Subcutaneous adipose tissue (tissue), 4 donors: Measurements from ENCODE around the gene HMGB2. TPM values are rescaled to one million over a fixed set of nuclear protein-coding genes. Genes with fewer than 3 reads are reported as not detected.

Experiments used
- total RNA-seq, 4 donors: library from RNA; depleted of rRNA; stranded (reverse); fragments of >200 nt; gene quantifications; one replicate each; pipeline ENCODE4 v1.1.0, GENCODE V29; 2016
- TF ChIP-seq, protein P1 (sequence below): fragments of 450-650 bp; IDR thresholded peaks from one replicate; pipeline ENCODE4 v1.5.1; 2016; ENCODE audit warnings: low read depth, mild to moderate bottlenecking, control low read depth, antibody characterized with exemption, moderate library complexity

The HMGB2 gene
- total RNA-seq: 100 to 1,000 TPM in 1 of 4 donors, 10 to 100 TPM in 3; 49.6 to 103 (median 70.4) TPM

GRCh38 chr4:173334085-173334890 is at the start of gene HMGB2:
Gene HMGB2 (minus strand): TSS chr4:173334358. CDS start chr4:173333649, 709 bp downstream.
- TF ChIP-seq, protein P1, sequence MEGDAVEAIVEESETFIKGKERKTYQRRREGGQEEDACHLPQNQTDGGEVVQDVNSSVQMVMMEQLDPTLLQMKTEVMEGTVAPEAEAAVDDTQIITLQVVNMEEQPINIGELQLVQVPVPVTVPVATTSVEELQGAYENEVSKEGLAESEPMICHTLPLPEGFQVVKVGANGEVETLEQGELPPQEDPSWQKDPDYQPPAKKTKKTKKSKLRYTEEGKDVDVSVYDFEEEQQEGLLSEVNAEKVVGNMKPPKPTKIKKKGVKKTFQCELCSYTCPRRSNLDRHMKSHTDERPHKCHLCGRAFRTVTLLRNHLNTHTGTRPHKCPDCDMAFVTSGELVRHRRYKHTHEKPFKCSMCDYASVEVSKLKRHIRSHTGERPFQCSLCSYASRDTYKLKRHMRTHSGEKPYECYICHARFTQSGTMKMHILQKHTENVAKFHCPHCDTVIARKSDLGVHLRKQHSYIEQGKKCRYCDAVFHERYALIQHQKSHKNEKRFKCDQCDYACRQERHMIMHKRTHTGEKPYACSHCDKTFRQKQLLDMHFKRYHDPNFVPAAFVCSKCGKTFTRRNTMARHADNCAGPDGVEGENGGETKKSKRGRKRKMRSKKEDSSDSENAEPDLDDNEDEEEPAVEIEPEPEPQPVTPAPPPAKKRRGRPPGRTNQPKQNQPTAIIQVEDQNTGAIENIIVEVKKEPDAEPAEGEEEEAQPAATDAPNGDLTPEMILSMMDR: no peak

- TF ChIP-seq, protein P1: no peak
These were observed 48.2 kb upstream of the HMGB2 start for GRCh38 chr4:173382349-173382748.

- TF ChIP-seq, protein P1: no peak
These were observed 47.5 kb upstream of the HMGB2 start for GRCh38 chr4:173381610-173382009.

GRCh38 chr4:173380987-173381386 is 46.8 kb upstream of the HMGB2 start:
- TF ChIP-seq, protein P1: no peak

- TF ChIP-seq, protein P1: no peak
These were observed 45.8 kb upstream of the HMGB2 start for GRCh38 chr4:173379929-173380328.

GRCh38 chr4:173374588-173374987 is 40.4 kb upstream of the HMGB2 start:
- TF ChIP-seq, protein P1: no peak

GRCh38 chr4:173371292-173372192 is 37.4 kb upstream of the HMGB2 start:
- TF ChIP-seq, protein P1: no peak
